ENCODE results near the gene NRXN3. TPM values are rescaled to one million over a fixed set of nuclear protein-coding genes. Genes with fewer than 3 reads are reported as not detected.
A peak's percentile ranks its signal among the peaks of the same experiment; 100 is the strongest.

The NRXN3 gene
- total RNA-seq, 1 donor from 2014 or later, result 18.0 TPM

GRCh38 chr14:79513446-79513845, 1343.3 kb downstream of the NRXN3 start:
- no peak for FAIRE-seq
- Mint-ChIP-seq H3K27me3 (ENCODE audit: low read depth, unreplicated experiment) (no peaks in the 10 kb centered on the region), H3K4me1 (ENCODE audit: low read depth, unreplicated experiment) (peaks cover 54% of the 10 kb centered on the region), H3K36me3 (ENCODE audit: low read depth, unreplicated experiment) (no peaks in the 10 kb centered on the region), H3K9me3 (ENCODE audit: unreplicated experiment) (no peaks in the 10 kb centered on the region), H3K4me3 (ENCODE audit: unreplicated experiment) (no peak overlapping the region), H3K27ac (ENCODE audit: unreplicated experiment) (no peak overlapping the region)
- no peak overlapping the region for H3K4me2 ChIP-seq (ENCODE audit: low read length)
- H3K4me3 ChIP-seq (ENCODE audit: insufficient read depth, low read depth, low read length), result no peak overlapping the region
- TF ChIP-seq, protein P1, sequence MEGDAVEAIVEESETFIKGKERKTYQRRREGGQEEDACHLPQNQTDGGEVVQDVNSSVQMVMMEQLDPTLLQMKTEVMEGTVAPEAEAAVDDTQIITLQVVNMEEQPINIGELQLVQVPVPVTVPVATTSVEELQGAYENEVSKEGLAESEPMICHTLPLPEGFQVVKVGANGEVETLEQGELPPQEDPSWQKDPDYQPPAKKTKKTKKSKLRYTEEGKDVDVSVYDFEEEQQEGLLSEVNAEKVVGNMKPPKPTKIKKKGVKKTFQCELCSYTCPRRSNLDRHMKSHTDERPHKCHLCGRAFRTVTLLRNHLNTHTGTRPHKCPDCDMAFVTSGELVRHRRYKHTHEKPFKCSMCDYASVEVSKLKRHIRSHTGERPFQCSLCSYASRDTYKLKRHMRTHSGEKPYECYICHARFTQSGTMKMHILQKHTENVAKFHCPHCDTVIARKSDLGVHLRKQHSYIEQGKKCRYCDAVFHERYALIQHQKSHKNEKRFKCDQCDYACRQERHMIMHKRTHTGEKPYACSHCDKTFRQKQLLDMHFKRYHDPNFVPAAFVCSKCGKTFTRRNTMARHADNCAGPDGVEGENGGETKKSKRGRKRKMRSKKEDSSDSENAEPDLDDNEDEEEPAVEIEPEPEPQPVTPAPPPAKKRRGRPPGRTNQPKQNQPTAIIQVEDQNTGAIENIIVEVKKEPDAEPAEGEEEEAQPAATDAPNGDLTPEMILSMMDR (IDR thresholded peaks at IDR 0.05; ENCODE audit: insufficient read depth, low read depth, low read length), result no peak
- no peak for TF ChIP-seq EZH2 (IDR thresholded peaks at IDR 0.05; ENCODE audit: insufficient read depth, low read length)
- H4K20me1 ChIP-seq (ENCODE audit: insufficient read depth, low read length), result no peaks in the 10 kb centered on the region
- H3K4me1 ChIP-seq (ENCODE audit: insufficient read depth, low read length), result peaks cover 33% of the 10 kb centered on the region
- no peaks in the 10 kb centered on the region for H3K9me3 ChIP-seq (ENCODE audit: insufficient read depth, low read depth, low read length)
- H3K36me3 ChIP-seq (ENCODE audit: insufficient read depth, low read length), result no peaks in the 10 kb centered on the region
- H3K79me2 ChIP-seq (ENCODE audit: insufficient read depth, low read length), result no peaks in the 10 kb centered on the region
- no peak for DNase-seq (ENCODE audit: low read depth)
- no peak overlapping the region for H3K27ac ChIP-seq (ENCODE audit: low read depth, low read length)
- no peaks in the 10 kb centered on the region for H3K27me3 ChIP-seq (ENCODE audit: insufficient read depth, low read length)
- H3K9ac ChIP-seq (ENCODE audit: low read length), result no peak overlapping the region
- no peak overlapping the region for H2AFZ ChIP-seq (ENCODE audit: low read depth, low read length)

DNA sequence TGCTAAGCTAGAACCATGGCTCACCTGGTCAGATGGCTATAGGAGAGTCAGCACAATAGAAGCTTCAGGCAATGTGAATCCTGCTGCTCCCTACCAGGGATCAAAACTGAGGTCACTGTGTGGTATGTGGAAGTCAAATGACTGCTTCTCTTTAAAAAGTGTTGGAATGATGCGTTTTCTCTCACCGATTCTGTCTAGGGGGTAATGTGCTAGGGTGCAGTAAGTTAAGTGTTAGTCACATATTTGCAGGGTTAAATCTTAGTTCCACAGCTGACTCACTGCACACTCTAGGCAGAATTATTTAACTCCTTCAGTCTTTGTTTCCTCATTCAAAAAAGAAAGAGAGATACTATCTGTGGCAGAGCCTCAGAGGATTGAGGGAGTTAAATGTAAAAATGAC, 1344.5 kb downstream of the NRXN3 start:
- Histone ChIP-seq H3K9ac (ENCODE audit: low read length) (peak overlapping the region; percentile 72), H3K27ac (ENCODE audit: low read depth, low read length) (peak overlapping the region; percentile 82), H3K36me3 (ENCODE audit: insufficient read depth, low read length) (no peaks in the 10 kb centered on the region), H3K4me1 (ENCODE audit: insufficient read depth, low read length) (peaks cover 33% of the 10 kb centered on the region), H2AFZ (ENCODE audit: low read depth, low read length) (no peak overlapping the region), H3K4me3 (ENCODE audit: insufficient read depth, low read depth, low read length) (no peak overlapping the region), H4K20me1 (ENCODE audit: insufficient read depth, low read length) (no peaks in the 10 kb centered on the region), H3K9me3 (ENCODE audit: insufficient read depth, low read depth, low read length) (no peaks in the 10 kb centered on the region), H3K27me3 (ENCODE audit: insufficient read depth, low read length) (no peaks in the 10 kb centered on the region), H3K4me2 (ENCODE audit: low read length) (peak overlapping the region; percentile 81), H3K79me2 (ENCODE audit: insufficient read depth, low read length) (no peaks in the 10 kb centered on the region)
- DNase-seq (ENCODE audit: low read depth) (peak; percentile 87), FAIRE-seq (peak; percentile 62)
- no peaks in the 10 kb centered on the region for H3K36me3 Mint-ChIP-seq (ENCODE audit: low read depth, unreplicated experiment)
- no peak for TF ChIP-seq EZH2 (IDR thresholded peaks at IDR 0.05; ENCODE audit: insufficient read depth, low read length)
- TF ChIP-seq, protein P1 (IDR thresholded peaks at IDR 0.05; ENCODE audit: insufficient read depth, low read depth, low read length), result no peak
- H3K4me3 Mint-ChIP-seq (ENCODE audit: unreplicated experiment), result peak overlapping the region; percentile 62
- no peaks in the 10 kb centered on the region for H3K27me3 Mint-ChIP-seq (ENCODE audit: low read depth, unreplicated experiment)
- peaks cover 54% of the 10 kb centered on the region for H3K4me1 Mint-ChIP-seq (ENCODE audit: low read depth, unreplicated experiment)
- peak overlapping the region; percentile 97 for H3K27ac Mint-ChIP-seq (ENCODE audit: unreplicated experiment)
- no peaks in the 10 kb centered on the region for H3K9me3 Mint-ChIP-seq (ENCODE audit: unreplicated experiment)

DNA sequence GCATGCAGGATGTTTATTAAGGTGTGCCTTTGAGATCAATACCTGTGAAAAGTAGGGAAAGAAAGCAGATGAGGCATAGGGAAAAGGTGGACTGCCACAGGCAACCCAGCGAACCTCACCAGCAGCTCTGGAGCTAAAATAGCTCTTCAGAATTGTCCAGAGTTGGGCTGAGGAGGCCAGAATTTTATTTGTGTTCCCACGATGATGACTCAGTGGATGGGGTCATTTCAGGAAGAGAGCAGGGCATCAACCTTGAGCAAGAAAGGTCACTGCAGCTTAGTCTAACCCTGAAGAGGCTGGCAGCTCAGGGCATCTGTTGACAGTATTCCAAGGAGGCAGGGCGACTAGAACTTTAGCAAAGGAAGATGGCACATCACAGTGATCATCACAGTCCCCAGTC, 1345.0 kb downstream of the NRXN3 start:
- FAIRE-seq (no peak), DNase-seq (ENCODE audit: low read depth) (no peak)
- peaks cover 53% of the 10 kb centered on the region for H3K4me1 Mint-ChIP-seq (ENCODE audit: low read depth, unreplicated experiment)
- peak overlapping the region; percentile 81 for H3K4me2 ChIP-seq (ENCODE audit: low read length)
- no peaks in the 10 kb centered on the region for H3K36me3 Mint-ChIP-seq (ENCODE audit: low read depth, unreplicated experiment)
- H3K4me1 ChIP-seq (ENCODE audit: insufficient read depth, low read length), result peaks cover 32% of the 10 kb centered on the region
- no peaks in the 10 kb centered on the region for H4K20me1 ChIP-seq (ENCODE audit: insufficient read depth, low read length)
- no peaks in the 10 kb centered on the region for H3K9me3 ChIP-seq (ENCODE audit: insufficient read depth, low read depth, low read length)
- no peak overlapping the region for H3K4me3 ChIP-seq (ENCODE audit: insufficient read depth, low read depth, low read length)
- peak overlapping the region; percentile 82 for H3K27ac ChIP-seq (ENCODE audit: low read depth, low read length)
- H3K27me3 ChIP-seq (ENCODE audit: insufficient read depth, low read length), result no peaks in the 10 kb centered on the region
- H3K27me3 Mint-ChIP-seq (ENCODE audit: low read depth, unreplicated experiment), result no peaks in the 10 kb centered on the region
- peak overlapping the region; percentile 97 for H3K27ac Mint-ChIP-seq (ENCODE audit: unreplicated experiment)
- no peak overlapping the region for H2AFZ ChIP-seq (ENCODE audit: low read depth, low read length)
- H3K9ac ChIP-seq (ENCODE audit: low read length), result peak overlapping the region; percentile 72
- peak overlapping the region; percentile 62 for H3K4me3 Mint-ChIP-seq (ENCODE audit: unreplicated experiment)
- no peaks in the 10 kb centered on the region for H3K9me3 Mint-ChIP-seq (ENCODE audit: unreplicated experiment)
- no peaks in the 10 kb centered on the region for H3K79me2 ChIP-seq (ENCODE audit: insufficient read depth, low read length)
- H3K36me3 ChIP-seq (ENCODE audit: insufficient read depth, low read length), result no peaks in the 10 kb centered on the region
- TF ChIP-seq, protein P1 (IDR thresholded peaks at IDR 0.05; ENCODE audit: insufficient read depth, low read depth, low read length), result no peak
- TF ChIP-seq EZH2 (IDR thresholded peaks at IDR 0.05; ENCODE audit: insufficient read depth, low read length), result no peak

Data from astrocyte (in vitro differentiated cells and primary cell).